Fibroblast of mammary gland (primary cell): ENCODE data around the gene NRXN3.
A peak's percentile ranks its signal among the peaks of the same experiment; 100 is the strongest.

ENCODE experiments used
- DNase-seq: peaks from one replicate; pipeline ENCODE4 v3.0.0-alpha.2; 2010; ENCODE audit warnings: low read depth
- H3K4me3 ChIP-seq: 2 replicates; pipeline ENCODE4 v1.5.1; 2011; ENCODE audit warnings: low read depth, mild to moderate bottlenecking, low read length, moderate library complexity; ENCODE audit not compliant: control insufficient read depth
- CTCF ChIP-seq: conservative IDR thresholded peaks from 2 replicates; pipeline ENCODE4 v1.5.1; 2011; ENCODE audit warnings: low read depth, low read length, inconsistent platforms; ENCODE audit not compliant: control insufficient read depth, insufficient read depth

The NRXN3 gene

GRCh38 chr14:78202976-78203375 lies 32.8 kb downstream of the NRXN3 start:
- no peak for DNase-seq
- H3K4me3 ChIP-seq: no peak overlapping the region
- no peak for TF ChIP-seq CTCF

DNA sequence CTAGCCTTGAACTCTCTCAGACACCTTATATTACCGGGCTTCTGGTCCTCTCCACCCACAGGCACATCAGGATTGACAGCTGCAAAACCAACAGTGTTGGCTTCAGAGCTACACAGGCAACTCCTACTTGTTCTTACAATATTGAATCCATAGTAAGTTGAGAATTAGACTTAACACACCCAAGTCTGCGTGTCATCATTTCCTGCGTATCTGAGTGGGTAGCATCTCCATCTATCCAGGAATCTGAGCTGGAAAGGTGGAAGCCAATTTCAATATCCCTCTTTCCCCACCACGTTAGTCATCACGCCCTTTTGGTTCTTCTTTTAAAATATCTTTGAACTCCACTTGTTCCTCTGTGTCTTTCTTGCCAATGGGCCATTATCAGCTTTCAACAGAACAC lies 37.2 kb downstream of the NRXN3 start:
- TF ChIP-seq CTCF: no peak

GRCh38 chr14:78220273-78220672 lies 50.1 kb downstream of the NRXN3 start:
- no peak overlapping the region for H3K4me3 ChIP-seq
- DNase-seq: no peak
- no peak for TF ChIP-seq CTCF

More for the DNA sequence above, 37.2 kb downstream of the NRXN3 start:
- DNase-seq: no peak
- no peak overlapping the region for H3K4me3 ChIP-seq

GRCh38 chr14:78222746-78223145 lies 52.6 kb downstream of the NRXN3 start:
- no peak overlapping the region for H3K4me3 ChIP-seq
- TF ChIP-seq CTCF: no peak
- no peak for DNase-seq

DNA sequence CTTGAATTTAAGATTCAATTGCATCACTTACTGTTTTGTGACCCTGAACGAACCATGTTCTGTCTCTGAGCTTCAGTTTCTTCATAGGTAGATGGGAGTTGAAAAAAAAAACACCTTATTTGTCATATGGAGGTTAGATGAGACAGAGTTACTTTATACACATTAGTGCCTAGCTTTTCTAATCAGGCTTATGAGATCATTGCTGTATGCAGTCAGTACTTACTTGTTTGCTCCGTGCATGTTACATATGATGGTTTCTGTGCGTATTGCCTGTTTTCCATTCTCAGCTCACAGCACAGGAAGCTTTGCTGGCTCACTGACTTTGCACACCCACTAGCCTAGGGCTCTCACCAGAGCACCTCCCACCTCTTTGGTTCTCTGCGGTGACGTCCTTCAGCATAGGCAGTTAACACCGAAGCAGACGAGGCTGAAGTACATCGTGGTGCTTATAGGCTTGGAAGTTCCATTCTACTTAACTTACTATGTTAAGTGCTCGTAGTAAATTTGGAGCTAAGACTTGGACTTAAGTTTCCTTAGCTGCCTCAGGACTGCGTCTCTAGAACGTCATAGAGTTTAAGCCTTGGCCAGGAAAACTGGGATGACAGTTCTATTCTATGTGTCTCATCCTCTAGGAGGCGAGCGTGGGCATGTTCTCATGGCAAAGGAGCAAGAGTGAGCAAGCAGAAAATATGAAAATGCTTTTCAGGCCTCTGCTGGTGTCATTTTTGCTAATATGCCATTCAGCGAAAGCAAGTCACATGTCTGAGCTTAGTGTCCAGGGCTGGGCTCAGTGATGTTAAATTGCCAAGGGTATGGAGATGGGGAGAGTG lies 57.3 kb downstream of the NRXN3 start:
- peak; percentile 38 for TF ChIP-seq CTCF
- no peak overlapping the region for H3K4me3 ChIP-seq
- DNase-seq: peak; percentile 49

DNA sequence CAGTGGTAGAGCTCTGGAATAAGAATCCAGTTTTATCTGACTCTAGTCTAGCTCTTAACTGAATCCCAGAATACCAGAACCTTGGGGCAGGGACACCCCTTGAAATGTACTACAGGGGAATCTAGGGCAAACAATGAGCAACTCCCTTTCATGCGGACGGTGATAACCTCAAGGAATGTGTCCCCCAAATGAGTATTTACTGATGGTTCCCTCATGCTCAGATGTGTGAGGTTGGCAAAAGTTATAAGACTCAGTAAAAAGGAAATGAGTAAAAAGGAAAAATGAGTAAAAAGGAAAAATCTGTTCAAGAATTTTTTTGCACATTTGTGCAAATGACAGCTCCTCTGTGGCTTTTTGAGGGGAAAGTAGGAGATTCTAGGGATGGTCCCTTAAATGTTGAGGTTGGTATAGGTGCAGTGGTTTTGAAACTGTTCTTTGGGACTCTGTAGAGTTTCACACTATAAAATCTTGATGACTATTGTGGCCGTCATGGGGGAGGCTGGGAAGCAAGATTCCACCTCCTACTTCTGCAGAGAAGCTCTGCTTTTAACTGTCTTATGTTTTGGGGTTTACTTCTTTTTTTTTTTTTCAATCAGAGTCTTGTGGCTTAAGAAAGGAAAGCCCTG lies 58.6 kb downstream of the NRXN3 start:
- TF ChIP-seq CTCF: no peak
- no peak overlapping the region for H3K4me3 ChIP-seq
- no peak for DNase-seq
